GM12878 (cell line): ENCODE data around the gene ZNF823. TPM values are rescaled to one million over a fixed set of nuclear protein-coding genes. Genes with fewer than 3 reads are reported as not detected.

ENCODE experiments used
- CBFB ChIP-seq: IDR thresholded peaks from 2 replicates; pipeline ENCODE4 v1.6.1; 2016; ENCODE audit warnings: antibody characterized with exemption, low read depth
- CREM ChIP-seq: IDR thresholded peaks from 2 replicates; pipeline ENCODE4 v1.6.1; 2014; ENCODE audit warnings: antibody characterized with exemption, low read depth
- MXI1 ChIP-seq: fragments of 150-350 bp; IDR thresholded peaks from 2 replicates; pipeline ENCODE4 v1.6.1; 2011; ENCODE audit warnings: low read depth, mild to moderate bottlenecking, inconsistent platforms, low read length, improper control_type of control experiment
- SP1 ChIP-seq: IDR thresholded peaks from one replicate; pipeline ENCODE4 v1.6.1; 2011; ENCODE audit warnings: low read depth, low read length
- polyA plus RNA-seq, 11 experiments: library from polyadenylated mRNA; depleted of rRNA in 4 of 11; unstranded in 6 of 11; stranded (reverse) in 5 of 11; fragments of >200 nt; fragmentation: Nextera tagmentation in 4 of 11; fragmentation: Illumina TruSeq in 1 of 11; extraction: Ambion mirVana in 4 of 11; extraction: Trizol in 1 of 11; gene quantifications; 1 replicate in 1 of 11; 2 replicates in 10 of 11; pipeline versions ENCODE4 v1.2.1 to v1.2.3, GENCODE V29; 2011 to 2016; ENCODE audit warnings: inconsistent platforms in 2 of 11, missing spikeins in 2 of 11, low read depth in 1 of 11
- total RNA-seq, 4 experiments: library from RNA; depleted of rRNA in 3 of 4; stranded (reverse); fragments of >200 nt in 3 of 4; fragmentation: Illumina TruSeq in 1 of 4; extraction: Trizol in 1 of 4; gene quantifications; 2 replicates each; pipeline versions ENCODE4 v1.2.1 to v1.2.3, GENCODE V29; 2013 to 2021
- TF ChIP-seq, protein P1 (sequence below): fragments of 450-650 bp; IDR thresholded peaks from 2 replicates; pipeline ENCODE4 v1.6.1; 2016; ENCODE audit warnings: mild to moderate bottlenecking, moderate library complexity, borderline replicate concordance
- TF ChIP-seq, protein P2 (sequence below): IDR thresholded peaks from 2 replicates; pipeline ENCODE4 v1.6.1; 2011; ENCODE audit warnings: mild to moderate bottlenecking, low read depth, low read length, moderate library complexity; ENCODE audit not compliant: insufficient replicate concordance
- TF ChIP-seq, protein P3 (sequence below): IDR thresholded peaks from 2 replicates; pipeline ENCODE4 v1.6.1; 2012; ENCODE audit warnings: low read depth, low read length, improper control_type of control experiment

Gene ZNF823
- total and polyA plus RNA-seq, 10 of the 15 experiments (the other 5 are each of a cell fraction or from before 2014, with no cell fraction given) = 3.3 to 8.0 (median 4.5) TPM

DNA sequence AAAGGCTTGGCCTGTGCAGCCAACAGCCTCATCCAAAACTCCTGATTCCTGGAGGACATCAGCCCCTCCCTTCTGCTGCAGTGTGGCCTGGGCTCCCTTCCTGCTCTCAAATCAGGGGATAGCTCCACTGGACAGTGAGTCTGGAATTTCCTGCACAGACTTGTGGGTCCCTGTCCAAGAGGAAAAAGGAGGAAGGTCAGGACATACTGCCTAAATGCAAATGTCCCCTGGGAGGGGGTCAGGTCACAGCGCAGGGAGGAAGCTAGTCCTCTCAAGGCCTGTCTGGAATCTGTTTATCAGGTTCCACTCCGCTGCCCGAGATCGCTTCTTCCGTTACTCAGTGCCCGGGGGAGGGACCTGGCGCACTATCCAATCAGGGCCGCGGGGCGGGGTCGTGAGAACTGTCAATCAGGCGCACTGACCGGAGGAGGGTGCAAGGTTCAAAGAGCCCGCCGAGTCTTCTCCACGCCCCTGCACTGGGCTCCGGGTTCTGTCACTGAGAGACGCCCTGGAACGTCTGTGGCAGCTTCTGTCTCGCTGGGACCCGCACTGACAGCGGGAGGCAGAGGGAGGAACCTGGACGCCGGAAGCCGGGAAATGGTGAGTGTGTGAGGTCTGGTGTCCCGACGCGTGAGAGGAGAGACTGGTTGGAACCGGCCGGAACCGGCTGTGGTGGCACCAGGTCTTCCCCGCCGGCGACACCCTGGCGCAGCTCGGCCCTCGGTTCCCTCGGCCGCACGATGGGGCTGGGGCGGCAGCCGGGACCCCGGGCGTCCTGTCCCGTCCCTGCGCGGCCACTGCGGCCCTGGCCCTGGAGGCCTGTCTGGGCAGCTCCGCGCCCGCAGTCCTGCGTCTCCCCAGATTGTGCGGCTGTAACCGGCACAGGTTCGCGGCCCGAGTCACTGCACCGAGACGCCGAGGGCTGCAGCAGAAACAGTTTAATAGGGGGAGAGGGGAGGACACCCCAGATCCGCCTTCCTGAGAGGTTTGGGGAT lies 28.1 kb upstream of the ZNF823 start, which contains the start of gene ZNF441 (continued):
- TF ChIP-seq, protein P1, sequence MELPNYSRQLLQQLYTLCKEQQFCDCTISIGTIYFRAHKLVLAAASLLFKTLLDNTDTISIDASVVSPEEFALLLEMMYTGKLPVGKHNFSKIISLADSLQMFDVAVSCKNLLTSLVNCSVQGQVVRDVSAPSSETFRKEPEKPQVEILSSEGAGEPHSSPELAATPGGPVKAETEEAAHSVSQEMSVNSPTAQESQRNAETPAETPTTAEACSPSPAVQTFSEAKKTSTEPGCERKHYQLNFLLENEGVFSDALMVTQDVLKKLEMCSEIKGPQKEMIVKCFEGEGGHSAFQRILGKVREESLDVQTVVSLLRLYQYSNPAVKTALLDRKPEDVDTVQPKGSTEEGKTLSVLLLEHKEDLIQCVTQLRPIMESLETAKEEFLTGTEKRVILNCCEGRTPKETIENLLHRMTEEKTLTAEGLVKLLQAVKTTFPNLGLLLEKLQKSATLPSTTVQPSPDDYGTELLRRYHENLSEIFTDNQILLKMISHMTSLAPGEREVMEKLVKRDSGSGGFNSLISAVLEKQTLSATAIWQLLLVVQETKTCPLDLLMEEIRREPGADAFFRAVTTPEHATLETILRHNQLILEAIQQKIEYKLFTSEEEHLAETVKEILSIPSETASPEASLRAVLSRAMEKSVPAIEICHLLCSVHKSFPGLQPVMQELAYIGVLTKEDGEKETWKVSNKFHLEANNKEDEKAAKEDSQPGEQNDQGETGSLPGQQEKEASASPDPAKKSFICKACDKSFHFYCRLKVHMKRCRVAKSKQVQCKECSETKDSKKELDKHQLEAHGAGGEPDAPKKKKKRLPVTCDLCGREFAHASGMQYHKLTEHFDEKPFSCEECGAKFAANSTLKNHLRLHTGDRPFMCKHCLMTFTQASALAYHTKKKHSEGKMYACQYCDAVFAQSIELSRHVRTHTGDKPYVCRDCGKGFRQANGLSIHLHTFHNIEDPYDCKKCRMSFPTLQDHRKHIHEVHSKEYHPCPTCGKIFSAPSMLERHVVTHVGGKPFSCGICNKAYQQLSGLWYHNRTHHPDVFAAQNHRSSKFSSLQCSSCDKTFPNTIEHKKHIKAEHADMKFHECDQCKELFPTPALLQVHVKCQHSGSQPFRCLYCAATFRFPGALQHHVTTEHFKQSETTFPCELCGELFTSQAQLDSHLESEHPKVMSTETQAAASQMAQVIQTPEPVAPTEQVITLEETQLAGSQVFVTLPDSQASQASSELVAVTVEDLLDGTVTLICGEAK = peak; percentile 61; the same call in 1 of the 2 replicates
- TF ChIP-seq, protein P2, sequence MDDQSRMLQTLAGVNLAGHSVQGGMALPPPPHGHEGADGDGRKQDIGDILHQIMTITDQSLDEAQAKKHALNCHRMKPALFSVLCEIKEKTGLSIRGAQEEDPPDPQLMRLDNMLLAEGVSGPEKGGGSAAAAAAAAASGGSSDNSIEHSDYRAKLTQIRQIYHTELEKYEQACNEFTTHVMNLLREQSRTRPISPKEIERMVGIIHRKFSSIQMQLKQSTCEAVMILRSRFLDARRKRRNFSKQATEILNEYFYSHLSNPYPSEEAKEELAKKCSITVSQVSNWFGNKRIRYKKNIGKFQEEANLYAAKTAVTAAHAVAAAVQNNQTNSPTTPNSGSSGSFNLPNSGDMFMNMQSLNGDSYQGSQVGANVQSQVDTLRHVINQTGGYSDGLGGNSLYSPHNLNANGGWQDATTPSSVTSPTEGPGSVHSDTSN = peak; percentile 93
- 0 out of 2 replicates have a peak, but pooled peaks have one; percentile 59 for TF ChIP-seq MXI1
- peak; percentile 87 for TF ChIP-seq SP1
- TF ChIP-seq CREM = 0 out of 2 replicates have a peak, but pooled peaks have one; percentile 31
- peak; percentile 25; the same call in 1 of the 2 replicates for TF ChIP-seq CBFB
- TF ChIP-seq, protein P3, sequence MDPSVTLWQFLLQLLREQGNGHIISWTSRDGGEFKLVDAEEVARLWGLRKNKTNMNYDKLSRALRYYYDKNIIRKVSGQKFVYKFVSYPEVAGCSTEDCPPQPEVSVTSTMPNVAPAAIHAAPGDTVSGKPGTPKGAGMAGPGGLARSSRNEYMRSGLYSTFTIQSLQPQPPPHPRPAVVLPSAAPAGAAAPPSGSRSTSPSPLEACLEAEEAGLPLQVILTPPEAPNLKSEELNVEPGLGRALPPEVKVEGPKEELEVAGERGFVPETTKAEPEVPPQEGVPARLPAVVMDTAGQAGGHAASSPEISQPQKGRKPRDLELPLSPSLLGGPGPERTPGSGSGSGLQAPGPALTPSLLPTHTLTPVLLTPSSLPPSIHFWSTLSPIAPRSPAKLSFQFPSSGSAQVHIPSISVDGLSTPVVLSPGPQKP = peak; percentile 19; the same call in 1 of the 2 replicates
